ENCODE measurements around the gene PSMC6.

DNA sequence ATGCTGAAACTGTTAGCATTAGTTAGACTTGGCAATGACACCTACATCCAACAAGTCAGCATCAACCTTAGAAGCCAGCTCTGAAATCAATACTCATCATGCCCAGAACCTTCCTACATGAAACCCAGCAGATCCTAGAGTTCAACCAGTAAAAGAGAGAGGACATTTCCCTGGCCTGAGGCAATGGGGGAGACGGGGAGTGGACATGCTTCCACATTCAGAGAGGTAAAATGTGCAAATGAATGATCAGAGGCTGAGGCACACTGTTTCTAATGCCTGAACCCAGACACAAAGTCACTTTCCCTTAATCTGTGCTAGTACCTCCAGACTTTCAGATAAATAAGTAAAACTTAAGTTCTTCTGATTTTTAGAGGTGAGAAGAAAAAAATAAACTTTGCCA, 46.2 kb upstream of the PSMC6 start:
- TF ChIP-seq, protein P1, sequence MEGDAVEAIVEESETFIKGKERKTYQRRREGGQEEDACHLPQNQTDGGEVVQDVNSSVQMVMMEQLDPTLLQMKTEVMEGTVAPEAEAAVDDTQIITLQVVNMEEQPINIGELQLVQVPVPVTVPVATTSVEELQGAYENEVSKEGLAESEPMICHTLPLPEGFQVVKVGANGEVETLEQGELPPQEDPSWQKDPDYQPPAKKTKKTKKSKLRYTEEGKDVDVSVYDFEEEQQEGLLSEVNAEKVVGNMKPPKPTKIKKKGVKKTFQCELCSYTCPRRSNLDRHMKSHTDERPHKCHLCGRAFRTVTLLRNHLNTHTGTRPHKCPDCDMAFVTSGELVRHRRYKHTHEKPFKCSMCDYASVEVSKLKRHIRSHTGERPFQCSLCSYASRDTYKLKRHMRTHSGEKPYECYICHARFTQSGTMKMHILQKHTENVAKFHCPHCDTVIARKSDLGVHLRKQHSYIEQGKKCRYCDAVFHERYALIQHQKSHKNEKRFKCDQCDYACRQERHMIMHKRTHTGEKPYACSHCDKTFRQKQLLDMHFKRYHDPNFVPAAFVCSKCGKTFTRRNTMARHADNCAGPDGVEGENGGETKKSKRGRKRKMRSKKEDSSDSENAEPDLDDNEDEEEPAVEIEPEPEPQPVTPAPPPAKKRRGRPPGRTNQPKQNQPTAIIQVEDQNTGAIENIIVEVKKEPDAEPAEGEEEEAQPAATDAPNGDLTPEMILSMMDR (IDR thresholded peaks at IDR 0.05), result no peak
- TF ChIP-seq POLR2A (IDR thresholded peaks at IDR 0.05), result no peak

Data from heart left ventricle (tissue), 13 donors.